B cell (primary cell): ENCODE data around the gene PCLO. TPM values are rescaled to one million over a fixed set of nuclear protein-coding genes. Genes with fewer than 3 reads are reported as not detected.

Experiments
- ATAC-seq: fragments of 200-7000 bp; cut with Tn5 transposase; one replicate; pipeline ENCODE4 v1.10.0; 2021; ENCODE audit warnings: low read depth, mild to moderate bottlenecking, moderate number of reproducible peaks, moderate library complexity
- CTCF ChIA-PET: fragments of 350-600 bp; sonication (Branson Sonifier 250); formaldehyde crosslinking; loops from one replicate; lab custom pipeline; 2021; ENCODE audit warnings: antibody characterized with exemption, inconsistent platforms; lab: Charles Lee
- POLR2A ChIA-PET: fragments of 350-600 bp; sonication (Branson Sonifier 250); formaldehyde crosslinking; loops from one replicate; lab custom pipeline; 2021; ENCODE audit warnings: antibody characterized with exemption; lab: Charles Lee
- DNase-seq: peaks from one replicate; pipeline ENCODE4 v3.0.0; 2013
- H2AFZ ChIP-seq: 2 replicates; pipeline ENCODE4 v1.6.1; 2012; ENCODE audit warnings: mild to moderate bottlenecking, low read depth, low read length; ENCODE audit not compliant: insufficient read depth, poor library complexity, severe bottlenecking
- H3K27ac ChIP-seq, 2 donors: 1 replicate in 1 of 2; 2 replicates in 1 of 2; pipeline ENCODE4 v1.5.1; 2012 to 2013; ENCODE audit warnings: low read length in 2 of 2, mild to moderate bottlenecking in 2 of 2, moderate library complexity in 1 of 2
- H3K27me3 ChIP-seq, 4 experiments: fragments of 200-600 bp in 1 of 4; sonication (generic) in 1 of 4; replicated peaks in 1 of 4; 1 replicate in 2 of 4; 2 replicates in 2 of 4; pipeline versions ENCODE4 v1.6.1 to v1.7.0; 2013 to 2016; ENCODE audit warnings: low read length in 3 of 4, mild to moderate bottlenecking in 2 of 4, mixed read lengths in 1 of 4, moderate library complexity in 1 of 4; ENCODE audit not compliant: insufficient read depth in 4 of 4, control insufficient read depth in 3 of 4; ENCODE audit errors: control extremely low read depth in 1 of 4
- H3K36me3 ChIP-seq, 2 experiments: replicated peaks in 1 of 2; 1 replicate in 1 of 2; 2 replicates in 1 of 2; pipeline versions ENCODE4 v1.6.1 to v1.7.1; 2013; ENCODE audit warnings: low read length in 1 of 2; ENCODE audit not compliant: insufficient read depth in 2 of 2, control insufficient read depth in 1 of 2; ENCODE audit errors: control extremely low read depth in 1 of 2, extremely low read depth in 1 of 2
- H3K4me1 ChIP-seq, 2 donors: fragments of 200-600 bp in 1 of 2; sonication (generic) in 1 of 2; 1 replicate in 1 of 2; 2 replicates in 1 of 2; pipeline versions ENCODE4 v1.5.1 to v1.6.1; 2013 to 2017; ENCODE audit warnings: low read length in 2 of 2; ENCODE audit not compliant: control insufficient read depth in 2 of 2, insufficient read depth in 2 of 2
- H3K4me2 ChIP-seq: replicated peaks from 2 replicates; pipeline ENCODE3; 2012; ENCODE audit warnings: mild to moderate bottlenecking, low read depth, low read length; ENCODE audit not compliant: poor library complexity, severe bottlenecking
- H3K4me3 ChIP-seq, 5 experiments: fragments of 200-600 bp in 1 of 5; sonication (generic) in 1 of 5; 1 replicate in 3 of 5; 2 replicates in 2 of 5; pipeline versions ENCODE4 v1.5.1 to v1.7.0; 2011 to 2016; ENCODE audit warnings: low read length in 4 of 5, mild to moderate bottlenecking in 4 of 5, low read depth in 2 of 5, control low read depth in 1 of 5, moderate library complexity in 1 of 5; ENCODE audit not compliant: insufficient read depth in 1 of 5; ENCODE audit errors: control extremely low read depth in 1 of 5, extremely low read depth in 1 of 5
- H3K79me2 ChIP-seq: fragments of 200-600 bp; sonication (generic); one replicate; pipeline ENCODE4 v1.6.0; 2016; ENCODE audit warnings: low read length; ENCODE audit not compliant: control insufficient read depth, insufficient read depth
- H3K9ac ChIP-seq: fragments of 200-600 bp; sonication (generic); 2 replicates; pipeline ENCODE4 v1.6.1; 2017; ENCODE audit warnings: mild to moderate bottlenecking, low read length, moderate library complexity
- H3K9me3 ChIP-seq, 3 donors: one replicate each; pipeline versions ENCODE4 v1.6.1 to v1.7.1; 2013; ENCODE audit warnings: low read length in 2 of 3; ENCODE audit not compliant: control insufficient read depth in 2 of 3, insufficient read depth in 1 of 3; ENCODE audit errors: control extremely low read depth in 1 of 3
- H4K20me1 ChIP-seq: 2 replicates; pipeline ENCODE4 v1.6.0; 2012; ENCODE audit warnings: mild to moderate bottlenecking, low read length; ENCODE audit not compliant: insufficient read depth, control insufficient read depth, poor library complexity, severe bottlenecking
- H3K27ac Mint-ChIP-seq: one replicate; pipeline ENCODE4 v1.8.0; 2021; ENCODE audit warnings: mixed read lengths
- H3K27me3 Mint-ChIP-seq: one replicate; pipeline ENCODE4 v1.8.0; 2021; ENCODE audit warnings: mixed read lengths
- H3K4me1 Mint-ChIP-seq: one replicate; pipeline ENCODE4 v1.8.0; 2021; ENCODE audit warnings: mixed read lengths
- H3K4me3 Mint-ChIP-seq: one replicate; pipeline ENCODE4 v1.8.0; 2021; ENCODE audit warnings: mixed read lengths
- H3K9me3 Mint-ChIP-seq: one replicate; pipeline ENCODE4 v1.8.0; 2022; ENCODE audit warnings: mixed read lengths; ENCODE audit not compliant: insufficient read depth
- EZH2 ChIP-seq: IDR thresholded peaks from 2 replicates; pipeline ENCODE4 v1.6.1; 2012; ENCODE audit warnings: borderline replicate concordance, low read depth, mild to moderate bottlenecking, moderate library complexity, low read length; ENCODE audit not compliant: insufficient read depth, poor library complexity, severe bottlenecking
- WGBS: methylation state at CpG from one replicate; pipeline ENCODE4 v1.1.5; 2013; ENCODE audit warnings: missing lambda C conversion rate; ENCODE audit not compliant: insufficient coverage; 5-methylcytosine and 5-hydroxymethylcytosine counted together
- intact Hi-C: fragments of 100-400 bp; cut with micrococcal nuclease; formaldehyde crosslinking; loops from one replicate; pipeline ENCODE4 v1.10.0; 2022
- polyA plus RNA-seq: library from polyadenylated mRNA; depleted of rRNA; stranded (reverse); fragments of >200 nt; gene quantifications from 2 replicates; pipeline ENCODE4 v1.2.3, GENCODE V29; 2012
- total RNA-seq, 2 donors: library from RNA; stranded (reverse); fragments of 120-200 nt in 1 of 2; gene quantifications; 1 replicate in 1 of 2; 2 replicates in 1 of 2; pipeline versions ENCODE4 v1.2.3 to v1.2.4, GENCODE V29; 2013 to 2022
- TF ChIP-seq, protein P1 (sequence below): fragments of 200-600 bp; IDR thresholded peaks from one replicate; pipeline ENCODE4 v1.8.0; 2022; ENCODE audit warnings: antibody characterized with exemption, mild to moderate bottlenecking

PCLO gene
- total and polyA plus RNA-seq, 2 donors (not counting 1 experiment from before 2014, with no cell fraction given) = 0.01 to 0.32 TPM

DNA sequence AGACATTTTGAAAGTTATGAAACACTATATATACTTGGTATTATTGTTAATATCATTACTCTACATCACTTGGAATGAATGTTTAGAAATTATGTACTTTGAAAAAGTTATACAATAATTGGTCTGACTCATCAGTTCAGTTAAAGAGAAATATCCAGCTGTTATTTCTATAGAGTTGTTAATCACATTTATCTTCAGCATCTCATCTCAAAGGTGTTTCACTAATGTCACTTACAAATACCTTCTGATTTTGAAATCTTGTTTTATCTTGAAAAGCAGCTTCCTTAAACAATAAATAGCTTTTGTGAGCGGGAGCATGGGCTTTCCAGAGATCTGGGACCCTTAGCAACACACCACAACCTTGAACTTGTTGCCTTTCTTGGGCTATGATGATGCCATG is 205.2 kb downstream of the PCLO start:
- 80% methylated on average over 1 of the region's 1 CpG for WGBS
- Mint-ChIP-seq H3K27me3 (no peaks in the 10 kb centered on the region), H3K9me3 (no peaks in the 10 kb centered on the region), H3K27ac (no peak overlapping the region), H3K4me1 (no peaks in the 10 kb centered on the region), H3K4me3 (no peak overlapping the region)
- no peak for ATAC-seq
- Histone ChIP-seq H2AFZ (no peak overlapping the region), H3K4me1 (no peaks in the 10 kb centered on the region), H3K36me3 (no peaks in the 10 kb centered on the region), H4K20me1 (no peaks in the 10 kb centered on the region), H3K9me3 (no peaks in the 10 kb centered on the region), H3K4me2 (no peak overlapping the region), H3K27me3 (no peaks in the 10 kb centered on the region), H3K27ac (no peak overlapping the region), H3K4me3 (no peak overlapping the region), H3K79me2 (no peaks in the 10 kb centered on the region), H3K9ac (no peak overlapping the region)
- intact Hi-C loops = no loop called here
- no peak for DNase-seq
- TF ChIP-seq EZH2 = no peak
- TF ChIP-seq, protein P1, sequence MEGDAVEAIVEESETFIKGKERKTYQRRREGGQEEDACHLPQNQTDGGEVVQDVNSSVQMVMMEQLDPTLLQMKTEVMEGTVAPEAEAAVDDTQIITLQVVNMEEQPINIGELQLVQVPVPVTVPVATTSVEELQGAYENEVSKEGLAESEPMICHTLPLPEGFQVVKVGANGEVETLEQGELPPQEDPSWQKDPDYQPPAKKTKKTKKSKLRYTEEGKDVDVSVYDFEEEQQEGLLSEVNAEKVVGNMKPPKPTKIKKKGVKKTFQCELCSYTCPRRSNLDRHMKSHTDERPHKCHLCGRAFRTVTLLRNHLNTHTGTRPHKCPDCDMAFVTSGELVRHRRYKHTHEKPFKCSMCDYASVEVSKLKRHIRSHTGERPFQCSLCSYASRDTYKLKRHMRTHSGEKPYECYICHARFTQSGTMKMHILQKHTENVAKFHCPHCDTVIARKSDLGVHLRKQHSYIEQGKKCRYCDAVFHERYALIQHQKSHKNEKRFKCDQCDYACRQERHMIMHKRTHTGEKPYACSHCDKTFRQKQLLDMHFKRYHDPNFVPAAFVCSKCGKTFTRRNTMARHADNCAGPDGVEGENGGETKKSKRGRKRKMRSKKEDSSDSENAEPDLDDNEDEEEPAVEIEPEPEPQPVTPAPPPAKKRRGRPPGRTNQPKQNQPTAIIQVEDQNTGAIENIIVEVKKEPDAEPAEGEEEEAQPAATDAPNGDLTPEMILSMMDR = no peak
- ChIA-PET POLR2A (no interaction called here), CTCF (no interaction called here)

DNA sequence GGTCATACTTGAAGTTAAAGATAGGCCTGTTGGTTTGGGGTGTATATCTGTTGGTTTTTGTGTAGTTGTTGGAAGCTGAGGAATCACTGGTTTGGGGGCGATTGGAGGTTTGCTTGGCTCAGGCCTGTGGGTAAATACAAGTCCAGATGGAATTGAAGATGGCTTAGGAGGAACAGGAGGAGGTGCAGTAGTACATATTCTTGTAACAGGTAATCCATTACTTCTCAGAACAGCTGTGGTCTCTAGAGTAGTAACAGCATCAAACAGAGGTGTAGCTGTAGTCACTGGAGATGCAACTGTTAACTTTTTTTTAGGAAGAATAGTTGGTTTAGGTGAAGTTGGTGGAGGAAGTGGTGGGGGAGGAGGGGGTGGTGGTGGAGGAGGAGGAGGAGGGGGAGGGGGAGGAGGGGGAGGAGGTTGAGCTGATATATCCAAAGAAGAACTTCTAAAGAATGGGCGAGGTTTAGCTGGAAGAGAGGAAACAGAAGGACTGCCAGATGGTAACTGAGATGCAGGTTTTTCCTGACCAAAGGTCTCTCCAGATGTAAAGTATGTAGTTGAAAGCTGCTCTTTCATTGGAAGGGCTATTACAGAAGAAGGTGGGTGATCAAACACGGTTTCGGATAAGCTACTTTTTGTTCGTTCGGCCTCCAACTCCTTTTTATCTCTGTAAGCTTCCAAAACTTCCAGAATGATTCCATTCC is 209.2 kb downstream of the PCLO start:
- ATAC-seq (no peak), DNase-seq (no peak)
- H3K27ac Mint-ChIP-seq = no peak overlapping the region
- no peak overlapping the region for H3K9ac ChIP-seq
- H3K27me3 ChIP-seq = no peaks in the 10 kb centered on the region
- no peaks in the 10 kb centered on the region for H3K36me3 ChIP-seq
- intact Hi-C loops = no loop called here
- no peaks in the 10 kb centered on the region for H4K20me1 ChIP-seq
- H3K4me1 Mint-ChIP-seq = no peaks in the 10 kb centered on the region
- 80% methylated on average over 1 of the region's 6 CpGs for WGBS
- no peaks in the 10 kb centered on the region for H3K27me3 Mint-ChIP-seq
- no peaks in the 10 kb centered on the region for H3K9me3 Mint-ChIP-seq
- no peak overlapping the region for H2AFZ ChIP-seq
- H3K79me2 ChIP-seq = no peaks in the 10 kb centered on the region
- no peaks in the 10 kb centered on the region for H3K4me1 ChIP-seq
- no peak overlapping the region for H3K4me3 ChIP-seq
- no peak overlapping the region for H3K4me3 Mint-ChIP-seq
- no peak overlapping the region for H3K4me2 ChIP-seq
- H3K27ac ChIP-seq = no peak overlapping the region
- POLR2A ChIA-PET = no interaction called here
- H3K9me3 ChIP-seq = no peaks in the 10 kb centered on the region
- CTCF ChIA-PET = no interaction called here
- TF ChIP-seq, protein P1 = no peak
- no peak for TF ChIP-seq EZH2
